NOMO-1 treated with DMSO at 0.1 percent for 48 hours (cell line): ENCODE measurements around the gene CDH4.

Experiments
- DNase-seq: peaks from one replicate; lab custom pipeline; 2025; ENCODE audit not compliant: unreplicated experiment; lab: John Stamatoyannopoulos, UW

The CDH4 gene

GRCh38 chr20:61737812-61738443 is 485.9 kb downstream of the CDH4 start:
- DNase-seq = no peak

- DNase-seq = no peak
Observed at GRCh38 chr20:61738601-61739069, 486.6 kb downstream of the CDH4 start.

- no peak for DNase-seq
Observed at GRCh38 chr20:61739086-61739831, 487.2 kb downstream of the CDH4 start.

GRCh38 chr20:61739832-61740118 is 487.7 kb downstream of the CDH4 start:
- no peak for DNase-seq

GRCh38 chr20:61742097-61742825 is 490.2 kb downstream of the CDH4 start:
- no peak for DNase-seq

GRCh38 chr20:61743606-61744005 is 491.5 kb downstream of the CDH4 start:
- DNase-seq = no peak

GRCh38 chr20:61744691-61745396 is 492.8 kb downstream of the CDH4 start:
- DNase-seq = no peak

- DNase-seq = no peak
Observed at GRCh38 chr20:61745397-61746146, 493.5 kb downstream of the CDH4 start.

- no peak for DNase-seq
Observed at GRCh38 chr20:61746147-61746646, 494.1 kb downstream of the CDH4 start.

- DNase-seq = no peak
Observed at GRCh38 chr20:61746781-61747180, 494.7 kb downstream of the CDH4 start.

- DNase-seq = no peak
Observed at GRCh38 chr20:61748376-61748775, 496.3 kb downstream of the CDH4 start.

- no peak for DNase-seq
Observed at GRCh38 chr20:61749406-61750075, 497.5 kb downstream of the CDH4 start.

- DNase-seq = no peak
Observed at GRCh38 chr20:61750093-61750492, 498.0 kb downstream of the CDH4 start.

- DNase-seq = no peak
Observed at GRCh38 chr20:61752576-61752975, 500.5 kb downstream of the CDH4 start.

- no peak for DNase-seq
Observed at GRCh38 chr20:61753316-61753942, 501.4 kb downstream of the CDH4 start.

- DNase-seq = no peak
Observed at GRCh38 chr20:61753987-61754956, 502.2 kb downstream of the CDH4 start.

GRCh38 chr20:61754976-61755778 is 503.1 kb downstream of the CDH4 start:
- no peak for DNase-seq
